Stimulated activated CD4-positive, alpha-beta T cell treated with anti-CD3 and anti-CD28 coated beads, Interleukin-2, amount 100 ng/mL, for 24 hours (primary cell): ENCODE measurements around the gene PNPLA1.

Source experiments
- DNase-seq, 2 donors: peaks; one replicate each; pipeline ENCODE4 v3.0.0-alpha.2; 2020

The PNPLA1 gene

GRCh38 chr6:36246506-36247268, 23.2 kb upstream of the PNPLA1 start:
- no peak for DNase-seq

- no peak for DNase-seq
Observed at GRCh38 chr6:36247693-36248092, 22.2 kb upstream of the PNPLA1 start.

DNA sequence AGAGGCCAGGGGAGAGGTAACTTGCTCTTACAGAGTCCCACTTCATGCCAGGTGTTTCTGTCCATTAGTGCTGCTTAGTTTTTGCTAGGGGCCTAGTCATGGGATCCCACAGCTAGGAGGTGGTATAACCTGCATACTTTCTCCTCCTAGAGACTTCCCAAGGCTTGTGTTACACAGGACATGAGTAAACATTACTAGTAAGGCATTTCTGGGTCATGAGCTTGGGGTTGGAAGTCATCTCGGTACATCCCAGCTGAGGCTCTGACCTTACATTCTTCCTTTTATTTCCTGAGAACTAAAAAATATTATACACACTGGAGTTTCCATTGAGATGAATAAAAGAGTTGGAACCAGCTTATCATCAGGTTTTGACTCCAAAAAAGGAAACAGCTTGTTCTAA, 20.9 kb upstream of the PNPLA1 start:
- no peak for DNase-seq

DNA sequence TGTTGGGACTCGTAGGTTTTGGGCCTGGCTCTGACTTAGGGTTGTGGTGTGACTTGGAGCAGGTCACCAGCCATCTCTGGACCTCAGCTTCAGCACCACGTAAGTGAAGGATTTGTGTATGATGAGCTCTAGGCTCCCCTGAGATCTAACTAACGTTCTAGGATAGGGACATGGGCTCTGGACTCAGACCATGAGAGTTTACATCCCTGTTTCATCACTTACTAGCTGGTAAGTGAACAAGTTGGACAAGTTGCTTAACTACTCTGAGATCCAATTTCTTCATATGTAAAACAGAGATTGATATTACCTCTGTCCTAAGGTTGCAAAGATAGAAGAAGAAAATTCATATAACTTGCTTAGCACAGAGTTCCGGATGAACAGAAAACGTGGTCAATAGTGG, 20.3 kb upstream of the PNPLA1 start:
- DNase-seq = no peak

DNA sequence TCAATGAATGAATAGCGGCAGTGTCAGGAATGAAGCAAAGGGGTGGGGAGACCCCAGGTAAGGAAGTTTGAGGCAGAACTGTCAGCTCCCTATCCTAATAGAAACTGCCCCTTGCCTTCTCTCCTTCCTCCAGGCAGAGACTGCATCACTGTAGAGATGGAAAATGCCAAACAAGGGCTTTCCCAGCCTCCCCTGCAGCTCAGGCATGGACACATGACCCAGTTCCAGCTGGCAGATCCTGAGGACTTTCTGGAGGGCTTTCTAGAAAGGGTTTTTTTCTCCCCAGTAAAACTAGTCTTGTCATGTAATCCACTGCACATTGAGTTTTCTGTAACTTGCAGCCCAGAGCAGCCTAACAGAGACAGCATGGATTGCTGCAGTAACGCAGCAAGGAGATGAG, 17.9 kb upstream of the PNPLA1 start:
- no peak for DNase-seq

- no peak for DNase-seq
Observed at GRCh38 chr6:36263390-36264000, 6.4 kb upstream of the PNPLA1 start.

GRCh38 chr6:36265744-36266143, 4.1 kb upstream of the PNPLA1 start:
- no peak for DNase-seq

GRCh38 chr6:36266913-36267644, 2.8 kb upstream of the PNPLA1 start:
- DNase-seq = no peak

GRCh38 chr6:36267731-36268477, 2.0 kb upstream of the PNPLA1 start:
- no peak for DNase-seq

GRCh38 chr6:36268478-36269275, 1.2 kb upstream of the PNPLA1 start:
- no peak for DNase-seq

GRCh38 chr6:36272234-36272633, 2.4 kb downstream of the PNPLA1 start:
- no peak for DNase-seq

DNA sequence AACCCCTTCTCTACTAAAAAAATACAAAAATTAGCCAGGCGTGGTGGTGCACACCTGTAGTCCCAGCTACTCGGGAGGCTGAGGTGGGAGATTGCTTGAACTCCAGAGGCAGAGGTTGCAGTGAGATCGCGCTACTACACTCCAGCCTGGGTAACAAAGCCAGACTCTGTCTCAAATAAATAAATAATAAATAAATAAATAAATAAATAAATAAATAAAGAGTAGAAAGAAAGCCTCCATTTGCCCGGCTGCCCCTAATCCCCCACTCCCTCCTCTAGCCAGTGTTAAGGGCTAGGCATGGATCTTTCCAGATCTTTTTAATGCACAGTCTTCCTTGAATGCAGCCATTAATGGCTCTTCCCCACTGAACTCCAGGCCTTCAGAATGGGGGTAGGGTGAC, 3.2 kb downstream of the PNPLA1 start:
- DNase-seq = no peak

DNA sequence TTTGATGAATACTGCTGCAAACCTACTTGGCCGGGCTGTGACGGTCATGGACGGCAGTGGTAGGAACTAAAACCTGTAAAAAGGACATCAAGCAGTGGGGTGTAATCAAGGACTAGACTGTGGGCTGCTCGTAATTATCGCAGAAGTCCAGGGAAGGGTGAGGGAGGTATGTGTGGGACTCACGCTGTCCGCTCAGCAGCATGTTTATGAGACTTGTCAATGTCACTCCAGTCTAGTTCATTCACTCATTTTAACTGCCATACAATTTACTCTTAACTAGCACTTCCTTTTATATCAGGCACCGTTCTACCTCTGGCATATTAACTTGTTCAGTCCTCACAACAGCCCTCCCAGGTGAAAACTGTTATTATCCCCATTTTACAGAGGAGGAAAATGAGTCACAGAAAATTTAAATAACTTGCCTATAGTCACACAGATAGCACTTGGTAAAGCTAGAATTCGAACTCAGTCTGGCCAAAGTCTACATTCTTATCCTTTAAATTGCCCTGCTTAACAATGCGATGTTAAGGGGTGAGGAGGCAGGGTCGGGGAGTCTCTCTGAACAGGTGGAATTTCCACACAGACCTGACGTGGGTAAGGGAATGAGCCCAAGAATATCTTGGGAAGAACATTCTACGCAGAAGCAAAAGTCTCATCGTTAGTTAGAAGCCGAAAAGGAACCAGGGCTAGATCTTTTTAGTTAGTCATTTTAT, 4.1 kb downstream of the PNPLA1 start:
- DNase-seq = no peak

DNA sequence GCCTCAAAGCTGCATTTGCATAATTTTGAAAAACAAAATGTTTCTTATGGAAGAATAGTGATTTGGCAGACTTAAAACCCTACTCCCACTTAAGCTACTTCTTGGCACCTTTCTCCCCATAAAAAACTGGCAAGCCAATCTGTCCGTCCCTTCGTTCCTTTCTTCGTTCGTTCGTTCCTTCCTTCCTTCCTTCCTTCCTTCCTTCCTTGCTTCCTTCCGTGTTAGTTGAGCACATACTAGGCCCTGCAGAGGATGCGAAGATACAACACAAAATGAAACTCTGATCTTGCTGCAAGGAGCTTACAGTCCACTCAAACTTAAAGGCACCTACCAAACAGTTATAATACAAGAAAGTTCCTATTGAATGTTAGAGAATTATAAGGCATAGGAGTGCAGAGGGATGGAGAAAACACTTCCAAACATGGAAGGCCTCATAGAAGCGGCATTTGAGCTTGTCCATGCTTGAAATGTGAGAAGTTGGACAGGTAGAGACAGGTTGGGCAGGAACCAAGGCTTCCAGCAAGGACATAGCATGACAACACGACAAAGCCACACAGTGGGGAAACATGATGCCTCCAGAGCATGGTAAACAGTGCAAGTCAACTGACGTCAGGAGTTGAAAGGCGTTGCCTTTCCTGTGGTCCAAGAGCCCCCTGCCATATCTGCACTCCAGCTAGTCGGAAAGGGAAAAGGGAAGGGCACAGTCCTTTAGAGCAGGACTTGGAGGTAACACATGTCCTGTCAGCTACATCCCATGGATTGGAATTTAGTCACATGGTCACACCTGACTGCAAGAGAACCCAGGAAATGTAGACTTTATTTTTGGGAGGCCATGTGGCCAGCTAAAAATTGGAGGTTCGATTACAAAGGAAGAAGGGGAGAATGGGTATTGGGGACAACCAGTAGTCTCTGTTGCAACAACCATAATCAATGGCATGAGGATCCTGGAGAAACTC, 7.0 kb downstream of the PNPLA1 start:
- DNase-seq = no peak

GRCh38 chr6:36277946-36278470, 8.1 kb downstream of the PNPLA1 start:
- DNase-seq = no peak

- DNase-seq = no peak
Observed at GRCh38 chr6:36280467-36280866, 10.6 kb downstream of the PNPLA1 start.

GRCh38 chr6:36280983-36281382, 11.1 kb downstream of the PNPLA1 start:
- no peak for DNase-seq

DNA sequence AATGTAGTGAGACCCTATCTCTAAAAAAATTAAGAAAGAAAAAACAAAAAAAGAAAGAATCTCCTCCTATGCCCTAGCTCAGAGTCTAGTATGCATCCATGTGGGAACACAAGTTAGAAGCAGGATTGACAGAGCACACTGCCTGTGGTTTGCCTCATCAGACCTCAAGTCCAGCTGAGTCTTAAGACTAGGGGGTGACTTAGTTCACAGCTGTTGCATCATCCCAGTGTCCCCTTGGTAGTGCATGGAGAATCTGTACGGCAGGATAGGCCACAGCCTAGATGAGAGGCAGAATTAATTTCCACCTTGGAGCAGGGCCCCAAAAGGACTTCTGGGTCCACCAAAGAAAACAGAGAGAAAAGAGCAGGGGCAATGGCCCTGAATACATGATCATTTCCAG, 13.7 kb downstream of the PNPLA1 start:
- no peak for DNase-seq

DNA sequence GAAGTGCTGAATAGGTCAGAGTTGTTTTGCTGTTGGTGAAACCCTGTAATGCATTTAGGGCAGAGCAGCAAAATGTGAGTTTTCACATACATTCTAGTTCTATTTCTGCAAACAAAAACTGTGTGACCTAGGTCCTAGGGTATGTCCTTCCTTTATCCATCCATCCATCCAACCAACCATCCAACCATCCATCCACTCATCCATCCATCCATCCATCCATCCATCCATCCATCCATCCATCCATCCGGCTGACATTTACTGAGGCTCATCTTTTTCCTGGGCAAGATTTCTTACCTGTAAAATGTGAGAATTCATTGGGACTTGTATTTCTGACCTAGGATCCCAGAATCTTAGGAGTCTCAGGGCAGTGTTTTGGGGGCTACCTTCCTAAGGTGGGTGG, 14.5 kb downstream of the PNPLA1 start:
- DNase-seq = no peak

DNA sequence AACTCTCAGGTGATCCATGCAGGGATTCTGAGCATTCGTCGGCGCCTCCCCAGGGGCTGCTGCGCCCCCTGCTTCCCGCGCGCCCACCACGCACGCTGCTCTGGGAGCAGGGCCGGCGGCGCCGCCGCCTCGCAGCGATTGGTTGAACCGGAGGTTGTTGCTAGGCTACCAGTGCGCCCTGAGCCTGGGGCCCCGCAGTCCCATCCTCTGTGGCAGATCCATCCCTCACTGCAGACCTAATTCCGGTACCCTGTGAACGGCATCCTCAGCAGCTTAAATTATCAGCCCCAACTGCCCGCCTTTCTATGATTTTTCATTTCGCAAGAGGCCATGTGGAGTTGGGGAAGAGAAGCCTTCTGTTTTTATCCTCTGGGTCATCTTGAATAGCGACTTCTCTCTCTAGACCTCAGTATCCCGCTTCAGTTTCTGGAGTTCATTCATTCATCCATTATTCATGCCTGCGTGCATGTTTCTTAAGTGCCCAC, 15.4 kb downstream of the PNPLA1 start:
- DNase-seq = no peak
